Activated naive CD4-positive, alpha-beta T cell treated with anti-CD3 and anti-CD28 coated beads, Interleukin-2, amount 50 U/mL, for 24 hours (primary cell): ENCODE measurements around the gene EXOC4.

Experiments used
- H3K27ac Mint-ChIP-seq: one replicate; pipeline ENCODE4 v1.8.0; 2021; ENCODE audit warnings: mild to moderate bottlenecking, mixed read lengths
- H3K27me3 Mint-ChIP-seq: one replicate; pipeline ENCODE4 v1.8.0; 2021; ENCODE audit warnings: mixed read lengths
- H3K36me3 Mint-ChIP-seq: one replicate; pipeline ENCODE4 v1.8.0; 2021; ENCODE audit warnings: mixed read lengths
- H3K4me1 Mint-ChIP-seq: one replicate; pipeline ENCODE4 v1.8.0; 2021; ENCODE audit warnings: mixed read lengths
- H3K4me3 Mint-ChIP-seq: one replicate; pipeline ENCODE4 v1.8.0; 2021; ENCODE audit warnings: mild to moderate bottlenecking, mixed read lengths
- H3K9me3 Mint-ChIP-seq: one replicate; pipeline ENCODE4 v1.8.0; 2021; ENCODE audit warnings: mixed read lengths

EXOC4 gene

DNA sequence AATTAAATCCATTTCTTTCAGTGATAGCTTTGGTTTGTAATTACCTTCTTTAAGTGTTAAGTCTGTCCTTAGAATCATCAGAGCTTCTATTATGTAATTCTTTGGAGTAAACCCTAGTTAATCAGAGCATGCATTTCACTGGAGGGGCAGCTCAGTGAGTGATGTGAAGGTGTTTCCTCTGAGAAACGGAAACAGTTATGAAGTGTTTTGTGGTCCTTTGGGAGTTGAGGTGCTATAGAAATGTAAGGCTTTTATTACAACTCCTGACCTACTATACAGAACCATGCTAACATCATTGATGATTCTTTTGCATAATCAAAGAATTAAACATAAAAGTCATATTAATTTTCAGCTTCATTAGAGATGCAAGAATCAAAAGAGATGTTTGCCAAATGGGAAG lies 141.5 kb downstream of the EXOC4 start:
- H3K27ac Mint-ChIP-seq = no peak overlapping the region
- H3K9me3 Mint-ChIP-seq = no peaks in the 10 kb centered on the region
- peaks cover 5% of the 10 kb centered on the region for H3K36me3 Mint-ChIP-seq
- H3K27me3 Mint-ChIP-seq = no peaks in the 10 kb centered on the region
- peaks cover 27% of the 10 kb centered on the region for H3K4me1 Mint-ChIP-seq
- no peak overlapping the region for H3K4me3 Mint-ChIP-seq

DNA sequence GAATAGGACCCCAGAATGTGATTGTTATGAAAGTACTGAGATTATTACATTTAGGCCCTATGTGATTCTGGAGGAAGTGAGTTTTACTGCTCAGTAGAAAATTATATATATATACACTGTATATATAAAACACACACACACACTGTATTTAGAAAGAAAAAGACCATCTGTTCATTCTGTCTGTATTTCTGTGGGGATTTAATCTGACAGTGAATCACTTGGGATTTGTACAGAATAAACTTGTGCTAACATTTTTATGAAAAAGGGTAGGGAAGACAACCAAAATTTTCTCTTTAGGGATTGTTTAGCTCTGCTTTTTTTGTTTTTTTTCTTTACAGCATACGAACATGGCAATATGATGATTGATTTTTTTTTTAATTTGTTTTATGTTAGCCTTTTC lies 142.7 kb downstream of the EXOC4 start:
- Mint-ChIP-seq H3K4me1 (peaks cover 26% of the 10 kb centered on the region), H3K27me3 (no peaks in the 10 kb centered on the region), H3K9me3 (no peaks in the 10 kb centered on the region), H3K36me3 (peaks cover 2% of the 10 kb centered on the region), H3K4me3 (no peak overlapping the region), H3K27ac (no peak overlapping the region)

- Mint-ChIP-seq H3K4me3 (no peak overlapping the region), H3K36me3 (peaks cover 2% of the 10 kb centered on the region), H3K27me3 (no peaks in the 10 kb centered on the region), H3K27ac (no peak overlapping the region), H3K4me1 (peaks cover 24% of the 10 kb centered on the region), H3K9me3 (no peaks in the 10 kb centered on the region)
These were observed 145.6 kb downstream of the EXOC4 start for GRCh38 chr7:133398506-133398905.

GRCh38 chr7:133401225-133401624 lies 148.3 kb downstream of the EXOC4 start:
- Mint-ChIP-seq H3K27ac (no peak overlapping the region), H3K4me3 (no peak overlapping the region), H3K36me3 (peaks cover 2% of the 10 kb centered on the region), H3K27me3 (no peaks in the 10 kb centered on the region), H3K4me1 (peaks cover 16% of the 10 kb centered on the region), H3K9me3 (no peaks in the 10 kb centered on the region)

DNA sequence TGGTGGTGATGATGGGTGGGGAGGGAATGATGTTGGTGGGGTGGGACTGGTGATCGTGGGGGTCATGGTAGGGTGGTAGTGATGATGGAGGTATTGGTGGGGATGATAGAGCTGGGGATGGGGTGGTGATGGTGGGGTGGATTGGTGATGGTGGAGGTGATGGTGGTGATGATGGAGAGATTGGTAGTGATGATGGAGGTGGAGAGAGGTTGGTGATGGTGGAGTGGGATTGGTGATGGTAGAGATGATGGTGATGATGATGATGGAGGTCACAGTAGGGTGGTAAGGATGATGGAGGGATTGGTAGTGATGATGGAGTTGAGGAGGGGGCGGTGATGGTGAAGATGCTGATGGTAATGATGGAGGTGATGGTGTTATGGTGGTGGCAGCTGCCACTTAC lies 155.3 kb downstream of the EXOC4 start:
- Mint-ChIP-seq H3K4me1 (peaks cover 21% of the 10 kb centered on the region), H3K9me3 (peaks cover 8% of the 10 kb centered on the region), H3K27me3 (no peaks in the 10 kb centered on the region), H3K36me3 (peaks cover 6% of the 10 kb centered on the region), H3K27ac (no peak overlapping the region), H3K4me3 (no peak overlapping the region)

- Mint-ChIP-seq H3K4me3 (no peak overlapping the region), H3K4me1 (peaks cover 21% of the 10 kb centered on the region), H3K36me3 (peaks cover 9% of the 10 kb centered on the region), H3K27me3 (no peaks in the 10 kb centered on the region), H3K9me3 (peaks cover 8% of the 10 kb centered on the region), H3K27ac (no peak overlapping the region)
These were observed 156.5 kb downstream of the EXOC4 start for GRCh38 chr7:133409421-133409820.

DNA sequence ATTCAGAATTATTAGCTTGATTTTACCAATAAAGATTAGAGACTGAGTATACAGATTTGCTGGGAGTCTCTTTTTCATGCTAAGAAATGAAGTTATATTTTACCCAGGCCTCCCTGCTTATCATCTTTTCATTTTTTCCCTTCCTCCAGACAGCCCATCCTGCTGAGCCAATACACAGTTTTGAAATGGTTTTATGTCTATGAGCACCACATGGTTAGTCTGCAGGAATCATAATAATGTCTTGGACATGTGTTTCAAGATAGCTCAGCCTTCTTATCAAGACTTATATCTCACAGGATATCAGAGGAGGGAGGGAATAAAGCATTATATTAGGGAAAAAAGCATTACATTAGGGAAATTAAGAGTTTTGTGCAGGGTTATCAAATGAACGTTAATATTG lies 157.1 kb downstream of the EXOC4 start:
- H3K4me3 Mint-ChIP-seq = no peak overlapping the region
- no peaks in the 10 kb centered on the region for H3K27me3 Mint-ChIP-seq
- no peak overlapping the region for H3K27ac Mint-ChIP-seq
- peaks cover 8% of the 10 kb centered on the region for H3K9me3 Mint-ChIP-seq
- peaks cover 9% of the 10 kb centered on the region for H3K36me3 Mint-ChIP-seq
- H3K4me1 Mint-ChIP-seq = peaks cover 21% of the 10 kb centered on the region

- Mint-ChIP-seq H3K27me3 (no peaks in the 10 kb centered on the region), H3K4me3 (no peak overlapping the region), H3K4me1 (peaks cover 22% of the 10 kb centered on the region), H3K9me3 (peaks cover 8% of the 10 kb centered on the region), H3K36me3 (peaks cover 9% of the 10 kb centered on the region), H3K27ac (no peak overlapping the region)
These were observed 158.5 kb downstream of the EXOC4 start for GRCh38 chr7:133411395-133411794.

- Mint-ChIP-seq H3K4me3 (no peak overlapping the region), H3K4me1 (peaks cover 26% of the 10 kb centered on the region), H3K36me3 (peaks cover 6% of the 10 kb centered on the region), H3K27me3 (no peaks in the 10 kb centered on the region), H3K27ac (no peak overlapping the region), H3K9me3 (no peaks in the 10 kb centered on the region)
These were observed 160.1 kb downstream of the EXOC4 start for GRCh38 chr7:133412942-133413341.

GRCh38 chr7:133419041-133419440 lies 166.2 kb downstream of the EXOC4 start:
- Mint-ChIP-seq H3K9me3 (peaks cover 9% of the 10 kb centered on the region), H3K4me3 (no peak overlapping the region), H3K27me3 (no peaks in the 10 kb centered on the region), H3K27ac (no peak overlapping the region), H3K36me3 (peaks cover 18% of the 10 kb centered on the region), H3K4me1 (peaks cover 15% of the 10 kb centered on the region)

DNA sequence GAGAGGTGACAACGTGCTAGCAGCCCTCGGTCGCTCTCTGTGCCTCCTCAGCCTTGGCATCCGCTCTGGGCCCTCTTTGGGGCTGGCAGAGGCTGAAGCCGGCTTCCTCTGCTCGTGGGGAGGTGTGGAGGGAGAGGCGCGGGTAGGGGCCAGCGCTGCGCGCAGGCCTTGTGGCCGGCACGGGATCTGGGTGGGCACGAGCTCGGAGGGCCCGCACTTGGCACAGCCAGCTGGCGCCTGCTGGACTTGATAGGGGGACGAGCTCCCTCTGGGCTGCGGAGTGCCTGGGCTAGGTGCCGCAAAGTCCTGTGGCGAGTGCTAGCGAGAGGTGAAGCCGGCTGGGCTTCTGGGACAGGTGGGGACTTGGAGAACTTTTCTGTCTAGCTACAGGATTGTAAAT lies 170.7 kb downstream of the EXOC4 start:
- Mint-ChIP-seq H3K36me3 (peaks cover 22% of the 10 kb centered on the region), H3K9me3 (peaks cover 7% of the 10 kb centered on the region), H3K27ac (no peak overlapping the region), H3K4me3 (no peak overlapping the region), H3K4me1 (peaks cover 33% of the 10 kb centered on the region), H3K27me3 (no peaks in the 10 kb centered on the region)

DNA sequence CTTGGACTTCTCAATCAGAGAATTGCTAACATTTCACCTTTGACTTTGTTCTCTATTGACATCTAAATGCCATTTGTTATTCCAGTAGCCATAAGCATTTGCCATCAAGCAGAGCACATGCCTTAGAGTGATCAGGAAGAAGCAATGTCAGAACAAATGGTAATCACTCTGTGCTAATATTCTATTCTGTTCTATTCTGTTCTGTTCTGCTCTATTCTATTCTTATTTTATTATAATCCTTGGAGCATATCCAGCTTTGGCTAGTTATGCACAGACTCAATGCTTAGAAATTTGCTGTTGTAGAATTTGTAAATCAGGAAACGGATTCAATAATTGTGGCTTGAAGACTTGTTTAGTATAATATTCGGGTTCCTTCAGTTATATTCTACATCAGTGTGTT lies 175.4 kb downstream of the EXOC4 start:
- peaks cover 13% of the 10 kb centered on the region for H3K36me3 Mint-ChIP-seq
- H3K27ac Mint-ChIP-seq = no peak overlapping the region
- peaks cover 31% of the 10 kb centered on the region for H3K4me1 Mint-ChIP-seq

DNA sequence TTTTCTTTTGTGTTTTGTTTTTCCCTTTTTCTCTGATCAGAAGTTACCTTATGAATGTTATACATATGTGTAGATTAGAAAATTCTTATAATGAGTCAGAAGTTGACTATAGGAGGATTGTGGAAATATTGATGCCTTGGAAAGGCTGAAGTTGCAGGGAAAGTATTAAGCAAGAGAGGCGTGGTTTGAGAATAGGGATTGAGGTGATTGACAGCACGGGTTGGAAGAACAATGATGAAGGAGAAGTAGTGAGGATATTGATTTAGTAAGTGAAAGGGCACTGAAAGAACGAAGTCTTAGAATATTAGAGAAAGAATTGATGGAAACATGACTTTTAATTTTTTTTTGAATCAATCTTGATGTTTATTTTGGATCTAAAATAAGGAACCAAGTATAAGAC lies 176.0 kb downstream of the EXOC4 start:
- H3K27me3 Mint-ChIP-seq = no peaks in the 10 kb centered on the region
- no peaks in the 10 kb centered on the region for H3K9me3 Mint-ChIP-seq
- peaks cover 31% of the 10 kb centered on the region for H3K4me1 Mint-ChIP-seq
- H3K4me3 Mint-ChIP-seq = no peak overlapping the region
- peaks cover 13% of the 10 kb centered on the region for H3K36me3 Mint-ChIP-seq
- no peak overlapping the region for H3K27ac Mint-ChIP-seq

More for the DNA sequence above, 175.4 kb downstream of the EXOC4 start:
- H3K27me3 Mint-ChIP-seq = no peaks in the 10 kb centered on the region
- H3K9me3 Mint-ChIP-seq = no peaks in the 10 kb centered on the region
- H3K4me3 Mint-ChIP-seq = no peak overlapping the region

DNA sequence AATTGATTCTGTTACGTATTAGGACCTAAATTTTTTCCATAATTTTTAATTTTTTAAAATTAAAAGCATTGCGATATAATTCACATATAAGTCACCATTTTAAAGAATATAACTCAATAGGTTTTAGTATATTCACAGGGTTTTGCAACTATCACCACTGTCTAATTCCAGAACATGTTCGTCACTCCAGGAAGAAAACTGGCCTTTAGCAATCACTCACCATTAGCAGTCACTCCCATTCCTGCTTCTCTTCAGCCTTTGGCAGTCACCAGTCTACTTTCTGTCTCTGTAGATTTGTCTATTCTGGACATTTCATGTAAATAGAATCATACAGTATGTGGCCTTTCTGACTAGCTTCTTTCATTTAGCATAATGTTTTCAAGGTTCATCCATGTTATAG lies 176.5 kb downstream of the EXOC4 start:
- H3K27ac Mint-ChIP-seq = no peak overlapping the region
- H3K4me1 Mint-ChIP-seq = peaks cover 36% of the 10 kb centered on the region
- peaks cover 9% of the 10 kb centered on the region for H3K36me3 Mint-ChIP-seq
- no peaks in the 10 kb centered on the region for H3K27me3 Mint-ChIP-seq
- no peaks in the 10 kb centered on the region for H3K9me3 Mint-ChIP-seq
- no peak overlapping the region for H3K4me3 Mint-ChIP-seq

DNA sequence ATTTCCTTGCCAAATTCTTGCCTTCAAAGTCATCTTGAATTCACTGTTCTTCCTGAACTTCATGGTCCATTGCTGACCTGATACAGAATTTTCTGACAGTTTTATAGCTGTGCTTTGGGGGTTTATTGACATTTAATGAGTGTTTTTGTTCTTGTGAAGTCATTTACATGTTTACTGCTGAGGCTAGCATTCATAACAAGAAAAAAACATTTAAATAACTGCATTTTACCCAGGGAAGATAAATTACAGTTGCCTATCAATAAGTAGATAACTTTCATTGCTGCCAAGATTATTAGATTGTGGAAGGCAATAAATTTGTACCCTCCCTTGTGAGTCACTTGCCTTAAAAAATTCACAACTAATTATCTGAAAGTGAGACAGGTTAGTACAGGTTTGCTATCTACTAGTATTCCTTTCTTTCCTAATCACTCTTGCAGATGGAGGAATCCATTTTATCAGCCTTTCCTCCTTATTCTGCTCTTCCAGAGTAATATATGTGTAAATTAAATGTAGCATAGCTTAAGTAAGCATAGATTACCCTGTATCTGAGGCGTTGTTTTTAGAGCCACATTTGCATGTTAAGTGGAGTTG lies 178.4 kb downstream of the EXOC4 start:
- H3K36me3 Mint-ChIP-seq = no peaks in the 10 kb centered on the region
- H3K9me3 Mint-ChIP-seq = no peaks in the 10 kb centered on the region
- H3K4me1 Mint-ChIP-seq = peaks cover 22% of the 10 kb centered on the region
- no peak overlapping the region for H3K4me3 Mint-ChIP-seq
- no peak overlapping the region for H3K27ac Mint-ChIP-seq
- H3K27me3 Mint-ChIP-seq = no peaks in the 10 kb centered on the region

DNA sequence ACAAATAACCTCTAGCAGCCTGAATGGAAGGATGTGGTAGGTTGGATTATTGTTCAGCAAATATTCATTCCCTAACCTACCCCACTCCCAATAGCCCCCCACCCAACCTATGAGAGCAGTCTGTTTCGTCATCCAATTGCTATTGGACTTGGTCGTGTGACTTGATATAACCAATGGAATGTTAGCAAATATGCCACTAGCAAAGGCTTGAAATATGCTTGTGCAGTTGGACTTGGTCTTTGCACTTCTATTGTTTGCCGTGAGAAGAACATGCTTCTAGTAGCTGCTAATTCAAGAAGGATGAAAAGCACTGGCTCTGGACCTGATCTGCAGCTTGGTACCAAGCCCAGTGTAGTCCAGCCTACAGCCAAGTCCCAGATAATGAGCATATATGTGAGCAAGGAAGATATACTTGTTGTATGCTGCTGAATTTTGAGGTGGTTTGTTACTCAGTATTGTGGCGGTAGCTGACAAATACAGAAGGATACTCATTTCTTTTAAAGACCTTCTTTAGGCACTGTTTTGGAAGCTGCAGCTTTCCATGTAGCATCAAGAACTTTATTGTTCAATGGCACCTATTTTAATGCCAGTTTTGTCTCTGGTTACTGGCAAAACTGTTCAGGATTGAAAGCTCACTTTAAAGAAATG lies 180.4 kb downstream of the EXOC4 start:
- Mint-ChIP-seq H3K4me3 (no peak overlapping the region), H3K9me3 (no peaks in the 10 kb centered on the region), H3K27ac (no peak overlapping the region), H3K27me3 (no peaks in the 10 kb centered on the region), H3K4me1 (peaks cover 11% of the 10 kb centered on the region), H3K36me3 (peaks cover 6% of the 10 kb centered on the region)
